HG03521 (cell line): ENCODE data around the gene COG7.
"Not testable (repeated sequence)": the region's sequence is repeated elsewhere in the genome, so short reads cannot be mapped to it uniquely, and the experiment has no call there.

Experiments
- ATAC-seq: cut with Tn5 transposase; IDR thresholded peaks from one replicate; pipeline ENCODE4 v1.9.1; 2021; ENCODE audit warnings: mild to moderate bottlenecking, moderate library complexity; ENCODE audit not compliant: unreplicated experiment

COG7 gene

DNA sequence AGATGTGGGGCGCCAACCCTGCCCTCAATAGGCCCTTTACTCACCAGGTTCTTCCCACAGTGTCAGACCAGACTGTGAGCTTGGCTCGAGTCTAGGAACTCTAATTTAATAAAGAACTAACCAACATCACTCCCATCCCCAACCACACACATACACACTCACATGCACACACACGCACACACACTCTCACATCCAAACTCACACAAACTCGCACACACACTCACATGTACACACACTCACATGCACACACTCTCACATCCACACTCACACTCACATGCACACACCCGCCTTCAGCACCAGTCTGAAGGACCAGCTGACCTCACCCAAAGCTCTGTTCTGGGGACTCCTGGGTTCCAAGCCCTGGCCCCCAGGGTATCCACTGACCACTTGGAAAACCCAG, 63.8 kb downstream of the COG7 start:
- no peak for ATAC-seq

DNA sequence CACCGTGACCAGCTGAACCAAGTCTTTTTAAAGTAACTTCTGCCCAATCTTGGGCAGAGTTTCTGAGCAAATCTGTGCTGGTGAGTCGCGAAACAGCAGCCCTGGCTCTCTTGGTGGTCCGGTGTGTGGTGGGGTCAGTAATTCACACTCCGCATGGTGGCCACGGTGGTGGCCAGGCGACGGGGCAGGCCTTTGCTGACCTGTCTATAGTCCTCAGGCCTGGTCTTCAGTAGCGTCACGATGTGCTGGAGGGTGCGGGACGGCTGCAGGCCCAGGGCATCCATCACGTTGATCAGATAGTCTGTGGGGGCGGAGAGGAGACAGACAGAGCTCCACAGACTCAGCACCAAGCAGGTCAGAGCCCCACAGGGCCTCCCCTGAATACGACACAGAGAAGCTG, 64.2 kb downstream of the COG7 start:
- no peak for ATAC-seq

DNA sequence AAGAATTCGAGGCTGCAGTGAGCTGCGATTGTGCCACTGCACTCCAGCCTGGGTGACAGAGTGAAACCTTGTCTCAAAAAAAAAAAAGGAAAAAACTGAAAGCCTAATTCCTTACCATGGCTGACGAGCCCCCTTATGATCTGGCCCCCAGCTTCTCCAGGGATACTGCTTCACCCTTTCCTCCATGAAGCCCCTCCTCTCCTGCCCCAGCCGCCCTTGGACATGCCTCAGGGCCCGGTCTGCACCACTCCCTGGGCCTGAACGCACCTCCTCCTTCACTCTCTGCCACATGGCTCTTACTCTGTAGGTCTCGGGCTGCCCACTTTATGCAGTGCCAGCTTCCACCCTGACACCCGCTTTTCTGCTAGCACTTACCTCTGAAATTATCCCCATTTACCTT, 65.3 kb downstream of the COG7 start:
- ATAC-seq, result no peak

DNA sequence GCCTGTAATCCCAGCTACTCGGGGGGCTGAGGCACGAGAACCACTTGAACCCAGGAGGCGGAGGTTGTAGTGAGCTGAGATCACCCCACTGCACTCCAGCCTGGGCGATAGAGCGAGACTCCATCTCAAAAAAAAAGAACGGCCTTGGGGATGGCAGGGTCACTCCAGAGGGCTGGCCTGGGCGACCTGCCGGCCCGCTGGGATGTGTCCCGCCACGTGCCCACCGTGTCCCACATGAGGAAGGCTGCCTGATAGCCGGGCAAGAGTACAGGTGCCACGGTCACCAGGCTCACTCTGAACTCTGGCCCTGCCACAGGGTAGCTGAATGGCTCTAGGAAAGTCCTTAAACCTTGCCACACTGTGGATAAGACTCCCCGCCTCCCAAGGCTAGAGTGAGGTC, 67.5 kb downstream of the COG7 start:
- ATAC-seq, result no peak

DNA sequence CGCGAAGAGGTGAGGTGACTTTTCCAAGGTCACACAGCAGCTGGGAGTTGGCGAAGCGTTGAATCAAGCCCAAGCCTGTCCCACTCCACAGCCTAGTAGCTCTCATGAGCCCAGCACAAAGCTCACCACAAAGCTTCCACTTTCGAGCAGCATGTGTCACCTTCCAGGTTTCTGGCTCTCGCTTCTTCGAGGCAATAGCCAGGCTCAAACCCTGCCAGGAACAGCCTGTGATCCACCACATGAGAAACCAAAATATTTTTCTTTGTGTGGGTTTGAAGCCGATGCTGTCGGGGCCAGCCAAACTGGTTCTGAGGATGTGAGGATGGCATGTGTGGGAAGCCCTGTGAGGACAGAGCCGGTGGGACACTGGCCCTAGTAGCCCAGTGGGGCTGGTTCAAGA, 68.1 kb downstream of the COG7 start:
- no peak for ATAC-seq

DNA sequence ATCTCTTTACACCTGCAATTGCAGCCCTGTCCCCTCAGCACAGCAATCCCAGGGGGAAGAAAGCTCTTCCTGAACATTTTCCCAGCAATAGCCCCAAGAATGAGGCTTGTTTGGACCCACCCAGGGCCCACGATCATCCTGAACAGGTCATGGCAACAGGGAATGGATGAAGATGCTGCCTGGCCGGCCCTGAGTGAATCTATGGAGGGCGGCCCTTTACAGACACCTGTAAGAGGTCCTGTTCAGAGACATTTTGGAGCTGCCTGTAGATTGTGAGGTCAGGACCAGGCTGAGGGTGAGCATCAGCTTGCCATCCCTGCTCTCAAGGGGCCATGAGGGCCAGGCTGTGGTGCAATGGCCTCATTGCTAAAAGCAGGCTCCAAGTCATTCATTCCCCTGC, 69.1 kb downstream of the COG7 start:
- ATAC-seq, result no peak

DNA sequence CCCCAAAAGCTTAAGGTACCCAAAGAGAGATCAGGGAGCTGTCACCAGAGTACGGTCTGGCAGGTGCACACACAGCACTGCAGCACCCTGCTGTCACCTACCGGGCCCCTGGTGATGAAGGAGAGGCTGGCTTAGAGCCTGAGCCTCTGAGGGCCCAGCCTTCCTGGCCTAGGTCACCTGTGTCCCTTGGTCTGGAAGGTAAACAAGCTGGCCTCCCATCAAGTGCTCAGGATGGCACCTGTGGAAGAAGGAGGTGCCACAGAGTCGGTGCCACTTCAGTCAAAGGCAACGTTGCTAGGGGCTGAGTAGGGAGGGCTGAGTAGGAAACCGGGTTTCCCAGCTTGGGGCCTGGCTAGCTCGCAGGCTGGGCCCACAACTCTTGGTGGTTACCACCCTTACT, 70.7 kb downstream of the COG7 start:
- no peak for ATAC-seq

DNA sequence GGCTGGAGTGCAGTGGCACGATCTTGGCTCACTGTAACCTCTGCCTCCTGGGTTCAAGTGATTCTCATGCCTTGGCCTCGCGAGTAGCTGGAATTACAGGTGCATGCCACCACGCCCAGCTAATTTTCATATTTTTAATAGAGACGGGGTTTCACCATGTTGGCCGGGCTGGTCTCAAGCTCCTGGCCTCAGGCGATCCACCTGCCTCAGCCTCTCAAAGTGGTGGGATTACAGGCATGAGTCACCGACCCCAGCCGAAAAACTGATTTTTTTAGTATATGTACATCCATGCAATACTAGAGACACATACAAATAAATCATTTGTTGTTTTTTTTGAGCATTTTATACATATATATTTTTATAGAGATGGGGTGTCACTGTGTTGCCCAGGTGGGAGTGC, 71.3 kb downstream of the COG7 start:
- ATAC-seq, result not testable (repeated sequence)

DNA sequence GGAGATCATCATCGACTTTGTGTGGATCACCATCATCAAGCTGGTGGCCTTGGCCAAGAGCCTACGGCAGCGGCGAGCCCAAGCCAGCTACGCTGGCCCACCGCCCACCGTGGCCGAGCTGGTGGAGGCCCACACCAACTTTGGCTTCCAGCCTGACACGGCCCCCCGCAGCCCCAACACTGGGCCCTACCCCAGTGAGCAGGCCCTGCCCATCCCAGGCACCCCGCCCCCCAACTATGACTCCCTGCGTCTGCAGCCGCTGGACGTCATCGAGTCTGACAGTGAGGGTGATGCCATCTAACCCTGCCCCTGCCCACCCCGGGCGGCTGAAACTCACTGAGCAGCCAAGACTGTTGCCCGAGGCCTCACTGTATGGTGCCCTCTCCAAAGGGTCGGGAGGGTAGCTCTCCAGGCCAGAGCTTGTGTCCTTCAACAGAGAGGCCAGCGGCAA, 72.5 kb downstream of the COG7 start:
- ATAC-seq, result no peak

DNA sequence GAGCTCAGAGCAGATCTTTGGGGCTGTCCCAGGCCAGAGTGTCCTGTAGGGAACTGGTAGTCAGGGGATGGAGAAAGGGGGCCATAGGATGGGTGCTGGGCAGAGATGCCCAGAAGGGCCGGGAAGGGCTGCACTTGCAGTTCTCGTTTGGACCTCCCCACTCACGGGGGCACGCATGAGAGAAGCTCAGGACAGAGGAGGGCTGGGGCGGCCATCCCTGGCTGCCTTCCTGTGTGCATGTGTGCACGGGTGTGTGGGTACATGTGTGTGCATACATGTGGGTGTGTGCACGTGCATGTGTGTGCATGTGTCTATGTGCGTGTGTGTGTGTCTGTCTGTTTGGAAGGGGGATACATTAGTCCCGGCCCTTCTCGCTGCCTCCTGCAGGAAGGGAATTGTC, 73.3 kb downstream of the COG7 start:
- ATAC-seq, result no peak

DNA sequence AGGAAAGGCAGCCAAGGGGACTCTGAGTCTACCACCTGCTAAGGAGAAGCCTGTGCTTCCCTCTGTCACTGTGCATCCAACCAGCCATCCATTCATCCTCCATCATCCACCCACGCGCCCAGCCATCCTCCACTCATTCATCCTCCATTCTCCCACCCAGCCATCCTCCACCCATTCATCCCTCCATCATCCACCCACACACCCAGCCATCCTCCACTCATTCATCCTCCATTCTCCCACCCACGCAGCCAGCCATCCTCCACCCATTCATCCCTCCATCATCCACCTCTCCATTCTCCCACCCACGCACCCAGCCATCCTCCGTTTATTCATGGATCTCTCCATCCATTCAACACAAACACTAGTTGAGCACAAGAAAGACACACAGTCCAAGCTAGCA, 74.1 kb downstream of the COG7 start:
- no peak for ATAC-seq

DNA sequence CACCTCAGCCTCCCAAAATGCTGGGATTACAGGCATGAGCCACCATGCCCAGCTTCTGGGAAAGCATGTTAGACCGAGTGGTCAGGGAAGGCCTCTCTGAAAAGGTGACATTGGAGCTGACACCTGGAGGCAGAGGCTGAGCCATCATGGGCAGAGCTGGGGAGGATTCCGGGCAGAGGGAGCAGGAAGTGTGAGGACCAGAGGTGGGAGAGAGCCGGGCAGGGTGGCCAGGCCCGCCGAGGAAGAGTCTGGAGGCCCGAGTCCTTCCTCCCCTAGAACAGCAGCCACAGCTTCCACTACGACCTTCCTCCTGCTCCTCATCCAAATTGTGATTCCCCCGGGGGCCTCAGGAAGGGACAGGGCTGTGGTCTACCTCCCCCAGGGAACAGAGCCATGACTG, 74.7 kb downstream of the COG7 start:
- no peak for ATAC-seq

DNA sequence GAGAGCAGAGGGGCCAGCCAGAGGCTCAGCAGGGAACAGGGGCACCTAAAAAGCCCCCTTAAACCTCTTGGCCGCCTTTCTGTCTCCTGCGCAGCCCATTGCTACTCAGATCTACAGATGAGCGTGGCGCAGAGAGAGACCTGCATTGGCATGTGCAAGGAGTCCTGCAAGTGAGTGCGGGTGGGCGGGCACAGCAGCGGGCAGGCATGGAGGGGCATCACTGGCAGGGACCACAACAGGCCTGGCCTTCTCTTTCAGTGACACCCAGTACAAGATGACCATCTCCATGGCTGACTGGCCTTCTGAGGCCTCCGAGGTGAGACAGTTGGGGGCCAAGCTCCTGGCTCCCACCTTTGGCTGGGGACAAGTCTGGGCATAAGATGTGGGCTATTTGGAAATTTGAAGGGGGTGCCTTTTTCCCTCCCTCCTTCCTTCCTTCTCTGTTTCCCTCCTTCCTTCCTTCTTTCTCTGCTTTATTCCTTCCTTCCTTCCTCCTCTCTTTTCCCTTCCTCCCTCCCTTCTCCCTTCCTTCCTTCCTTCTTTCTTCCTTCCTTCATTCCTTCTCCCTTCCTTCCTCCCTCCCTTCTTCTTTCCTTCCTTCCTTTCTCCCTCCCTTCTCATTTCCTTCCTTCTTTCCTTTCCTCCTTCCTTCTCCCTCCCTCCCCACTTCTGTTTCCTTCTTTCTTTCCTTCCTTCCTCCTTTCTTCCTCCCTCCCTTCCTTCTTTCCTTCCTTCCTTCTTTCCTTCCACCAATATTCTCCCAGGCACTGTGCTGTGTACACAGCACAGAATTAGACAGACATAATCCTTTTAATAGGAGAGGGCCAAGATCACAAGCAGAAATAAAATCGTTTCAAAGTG, 75.7 kb downstream of the COG7 start:
- ATAC-seq, result no peak

DNA sequence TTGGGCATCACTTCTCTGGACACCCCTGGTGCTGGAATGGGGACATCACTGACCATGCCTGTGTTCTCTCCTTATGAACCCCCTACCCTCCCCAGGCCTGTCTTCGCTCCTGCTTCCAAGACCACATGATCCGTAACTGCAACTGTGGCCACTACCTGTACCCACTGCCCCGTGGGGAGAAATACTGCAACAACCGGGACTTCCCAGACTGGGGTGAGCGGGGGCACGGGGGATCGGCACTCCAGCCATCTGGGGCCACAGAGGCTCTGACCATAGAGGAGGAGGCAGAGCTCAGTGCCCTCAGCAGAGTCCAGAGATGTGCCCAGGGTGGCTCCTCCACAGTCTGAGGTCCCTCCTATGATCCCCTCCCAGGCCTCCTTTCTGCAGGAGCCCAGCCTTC, 77.3 kb downstream of the COG7 start:
- no peak for ATAC-seq

DNA sequence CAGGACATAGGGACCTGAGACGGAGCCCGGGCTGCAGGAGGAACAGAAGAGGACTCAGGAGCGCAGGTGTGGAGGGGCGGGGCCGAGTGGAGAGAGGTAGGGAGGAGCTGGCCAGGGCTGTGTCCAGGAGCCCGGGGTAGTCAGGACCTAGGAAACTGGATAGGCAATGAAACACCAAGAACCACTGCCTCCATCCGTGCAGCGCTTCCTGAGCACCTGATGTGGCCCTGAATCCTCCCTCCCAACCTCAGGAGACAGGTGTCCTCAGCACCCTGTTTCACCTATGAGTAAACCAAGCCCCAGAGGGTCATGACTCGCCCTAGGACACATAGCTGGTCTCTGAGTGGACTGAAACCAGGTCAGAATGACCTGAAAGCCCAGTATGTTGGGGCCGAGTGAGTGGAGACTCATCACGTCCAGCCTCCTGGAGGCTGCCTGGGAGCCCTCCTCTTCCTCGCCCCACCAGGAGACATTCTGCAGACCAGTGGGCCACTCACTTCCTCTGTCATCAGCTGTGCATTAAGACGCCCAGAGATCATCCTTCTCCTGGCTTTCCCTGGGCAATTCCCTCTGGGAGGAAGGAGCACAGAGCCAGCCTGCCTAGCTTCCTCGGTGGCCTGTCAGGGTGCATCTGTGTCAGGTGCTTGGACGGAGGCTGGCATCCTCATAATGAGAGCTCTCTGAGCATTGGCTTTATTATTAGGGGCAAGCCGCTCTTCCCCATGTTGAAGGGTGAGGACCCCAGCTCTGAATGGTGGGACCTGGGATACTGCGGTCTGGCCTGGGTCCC, 78.1 kb downstream of the COG7 start:
- ATAC-seq, result no peak

DNA sequence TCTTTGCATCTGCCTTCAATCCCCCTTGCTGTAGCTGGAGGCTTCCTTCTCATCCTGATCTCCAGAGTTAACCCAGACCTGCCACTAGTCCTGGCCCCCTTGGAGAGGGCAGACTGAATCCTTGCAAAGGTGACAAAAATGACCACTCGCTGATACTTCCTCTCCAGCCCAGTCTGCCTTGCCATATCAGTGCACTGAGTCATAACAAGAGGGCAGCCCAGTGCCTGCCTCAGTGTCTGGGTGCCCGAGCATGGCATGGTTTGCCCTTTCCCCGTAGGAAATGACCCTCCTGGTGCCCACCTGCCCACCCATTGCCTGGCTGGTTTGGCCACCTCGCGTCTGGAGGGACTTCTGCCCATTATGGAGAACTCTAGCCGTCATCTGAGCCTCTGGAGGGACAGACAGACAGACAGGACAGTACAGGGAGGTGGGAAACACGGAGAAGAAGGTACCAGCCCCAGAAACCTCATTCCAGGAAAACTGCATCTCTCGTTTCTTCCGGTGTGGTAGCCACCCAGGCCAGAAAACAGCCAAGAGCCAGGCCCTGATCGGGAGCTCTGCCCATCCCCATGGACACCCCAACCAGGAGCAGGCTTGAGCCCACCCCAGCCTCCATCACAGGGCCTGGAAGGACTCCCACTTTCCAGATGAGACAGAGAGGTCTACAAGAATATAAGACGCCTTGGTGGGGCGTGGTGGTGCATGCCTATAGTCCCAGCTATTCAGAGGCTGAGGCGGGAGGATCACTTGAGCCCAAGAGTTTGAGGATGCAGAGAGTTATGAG, 79.4 kb downstream of the COG7 start:
- ATAC-seq, result no peak

DNA sequence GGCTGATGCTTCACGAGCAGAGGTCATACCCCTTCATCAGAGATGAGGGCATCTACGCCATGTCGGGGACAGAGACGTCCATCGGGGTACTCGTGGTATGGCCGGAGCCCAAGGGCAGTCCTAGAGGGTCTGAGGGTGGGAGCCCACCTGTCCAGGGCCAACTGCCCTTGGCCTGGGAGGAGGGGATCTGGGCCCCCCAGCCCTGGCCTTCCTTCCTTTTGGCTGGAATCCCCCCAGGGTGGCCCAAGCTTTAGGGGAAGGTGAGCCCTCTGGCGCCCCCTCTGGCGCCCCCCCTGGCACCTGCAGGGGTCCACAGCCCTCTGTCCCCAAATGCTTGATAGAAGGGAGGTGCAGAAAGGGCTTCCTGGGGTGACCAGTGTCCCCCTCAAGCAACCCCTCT, 81.6 kb downstream of the COG7 start:
- no peak for ATAC-seq

DNA sequence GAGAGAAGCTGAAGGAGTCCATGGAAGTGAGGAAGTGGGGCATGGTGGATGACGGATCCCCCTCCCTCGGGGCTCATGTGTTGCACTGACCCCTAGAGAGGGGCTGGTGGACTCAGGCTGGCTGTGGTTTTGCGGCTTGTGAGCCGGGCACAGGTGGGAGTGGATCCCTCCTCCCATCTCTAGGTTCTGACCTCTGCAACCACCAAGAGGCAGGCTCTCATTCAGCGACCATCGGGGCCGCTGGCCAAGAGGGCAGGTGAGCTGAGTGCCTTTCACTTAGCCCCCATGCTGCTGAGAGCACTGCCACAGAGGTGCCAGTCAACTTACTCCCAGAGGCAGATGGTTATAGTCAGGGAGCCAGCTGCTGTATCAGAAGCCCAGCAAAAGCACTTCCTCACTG, 83.6 kb downstream of the COG7 start:
- ATAC-seq, result no peak

DNA sequence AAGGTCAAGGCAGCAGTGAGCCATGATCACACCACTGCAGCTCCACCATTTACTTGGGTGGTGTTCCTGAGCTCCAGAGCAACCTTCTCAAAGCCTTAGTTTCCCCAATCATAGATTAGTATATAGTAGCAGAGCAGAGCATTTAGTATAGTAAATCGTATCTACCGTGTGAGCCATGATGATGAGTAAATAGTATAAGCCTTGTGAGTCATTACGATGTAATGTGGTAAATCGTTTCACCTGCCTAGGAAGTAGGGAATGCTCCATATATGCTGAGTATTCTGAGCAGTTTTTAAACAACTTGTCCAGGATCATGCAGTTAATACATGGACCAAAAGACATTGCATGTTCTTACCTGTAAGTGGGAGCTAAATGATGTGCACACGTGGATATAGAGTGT, 84.5 kb downstream of the COG7 start:
- ATAC-seq, result no peak

DNA sequence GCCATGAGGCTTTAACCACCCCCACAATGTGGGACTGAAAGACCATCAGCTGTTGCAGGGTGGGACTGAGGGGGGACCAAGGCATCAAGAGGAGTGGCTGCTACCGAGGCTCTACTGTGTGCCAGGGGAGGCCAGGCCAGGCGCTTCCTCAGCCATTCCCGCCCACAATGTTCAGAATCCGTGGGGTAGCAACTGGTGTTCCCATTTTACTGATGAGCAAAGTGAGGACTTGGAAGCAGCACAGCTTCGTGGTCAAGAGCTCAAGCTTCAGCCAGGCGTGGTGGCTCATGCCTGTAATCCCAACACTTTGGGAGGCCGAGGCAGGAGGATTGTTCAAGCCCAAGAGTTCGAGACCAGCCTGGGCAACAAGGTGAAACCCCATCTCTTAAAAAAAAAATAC, 85.0 kb downstream of the COG7 start:
- no peak for ATAC-seq

DNA sequence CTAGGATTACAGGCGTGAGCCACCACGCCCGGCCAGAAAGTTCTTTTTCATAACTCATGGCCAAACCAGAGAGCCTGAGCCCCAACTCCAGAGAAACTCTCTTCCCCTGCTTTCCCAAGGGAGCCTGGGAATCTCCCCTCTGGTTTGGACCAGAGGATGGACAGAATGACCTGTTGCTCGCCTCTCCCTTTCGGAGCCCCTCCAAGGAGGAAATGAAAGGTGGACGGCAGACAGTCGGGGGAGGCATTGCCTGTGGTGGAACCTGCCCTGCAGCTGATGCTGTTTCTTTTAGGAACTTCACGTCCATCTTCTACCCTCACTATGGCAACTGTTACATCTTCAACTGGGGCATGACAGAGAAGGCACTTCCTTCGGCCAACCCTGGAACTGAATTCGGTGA, 85.4 kb downstream of the COG7 start:
- no peak for ATAC-seq

DNA sequence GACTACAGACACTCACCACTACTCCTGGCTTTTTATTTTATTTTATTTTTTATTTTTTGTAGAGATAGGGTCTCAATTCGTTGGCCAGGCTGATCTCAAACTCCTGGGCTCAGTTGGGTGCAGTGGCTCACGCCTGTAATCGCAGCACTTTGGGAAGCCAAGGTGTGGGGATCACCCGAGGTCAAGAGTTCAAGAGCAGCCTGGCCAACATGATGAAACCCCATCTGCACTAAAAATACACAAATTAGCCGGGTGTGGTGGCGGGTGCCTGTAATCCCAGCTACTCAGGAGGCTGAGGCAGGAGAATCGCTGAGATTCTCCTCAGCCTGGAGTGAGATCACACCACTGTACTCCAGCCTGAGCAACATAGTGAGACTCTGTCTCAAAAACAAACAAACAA, 86.6 kb downstream of the COG7 start:
- ATAC-seq, result not testable (repeated sequence)
